Spleen (tissue), 7 donors: ENCODE results near the gene GMDS.

Experiments
- POLR2A ChIP-seq, 3 donors: fragments of 450-650 bp; IDR thresholded peaks; one replicate each; pipeline ENCODE4 v1.5.1; 2017; ENCODE audit warnings: antibody characterized with exemption in 3 of 3, mild to moderate bottlenecking in 1 of 3
- POLR2AphosphoS5 ChIP-seq, 3 donors: sonication (generic); formaldehyde crosslinking; IDR thresholded peaks; one replicate each; pipeline ENCODE4 v1.5.1; 2017; ENCODE audit warnings: antibody characterized with exemption in 3 of 3
- TF ChIP-seq, protein P1 (sequence below), 11 experiments: fragments of 200-600 bp in 7 of 11; fragments of 450-650 bp in 4 of 11; sonication (generic) in 4 of 11; IDR thresholded peaks in 8 of 11; conservative IDR thresholded peaks in 3 of 11; 1 replicate in 7 of 11; 2 replicates in 4 of 11; pipeline versions ENCODE4 v1.4.0 to v1.8.0; 2016 to 2021; ENCODE audit warnings: antibody characterized with exemption in 11 of 11, inconsistent platforms in 4 of 11, mild to moderate bottlenecking in 1 of 11
- donor health status: DM: no; HTN: no; CAD: no; lungs with moderate emphysema.
- donor health status: DM: no; HTN: no; CAD: no.
- donor health status: DM: no; HTN: no; CAD: no.

DNA sequence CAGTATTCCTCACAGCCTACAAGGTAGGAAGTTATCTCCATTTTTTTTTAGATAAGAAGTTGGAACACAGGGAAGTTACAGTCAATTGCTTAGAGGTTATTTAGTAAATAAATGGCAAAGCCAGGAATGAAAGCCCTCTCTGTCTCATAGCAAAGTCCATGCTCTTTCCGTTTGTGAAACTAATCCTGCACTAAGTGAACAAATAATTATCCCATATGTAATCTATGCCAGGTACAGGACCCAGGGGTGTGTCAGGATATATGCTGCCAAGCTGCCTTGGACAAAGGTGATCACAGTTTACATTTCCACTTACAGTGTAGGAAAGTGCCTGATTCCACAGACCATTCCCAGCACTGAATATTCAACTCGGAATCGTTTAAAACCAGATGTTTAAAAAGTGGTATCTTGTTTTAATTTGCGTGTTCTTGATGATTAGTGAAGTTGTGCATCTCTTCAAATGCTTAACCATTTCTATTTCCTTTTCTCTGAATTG lies 13.6 kb upstream of the GMDS start:
- TF ChIP-seq POLR2A (IDR thresholded peaks at IDR 0.05) (no peak), POLR2AphosphoS5 (IDR thresholded peaks at IDR 0.05) (no peak)
- TF ChIP-seq, protein P1, sequence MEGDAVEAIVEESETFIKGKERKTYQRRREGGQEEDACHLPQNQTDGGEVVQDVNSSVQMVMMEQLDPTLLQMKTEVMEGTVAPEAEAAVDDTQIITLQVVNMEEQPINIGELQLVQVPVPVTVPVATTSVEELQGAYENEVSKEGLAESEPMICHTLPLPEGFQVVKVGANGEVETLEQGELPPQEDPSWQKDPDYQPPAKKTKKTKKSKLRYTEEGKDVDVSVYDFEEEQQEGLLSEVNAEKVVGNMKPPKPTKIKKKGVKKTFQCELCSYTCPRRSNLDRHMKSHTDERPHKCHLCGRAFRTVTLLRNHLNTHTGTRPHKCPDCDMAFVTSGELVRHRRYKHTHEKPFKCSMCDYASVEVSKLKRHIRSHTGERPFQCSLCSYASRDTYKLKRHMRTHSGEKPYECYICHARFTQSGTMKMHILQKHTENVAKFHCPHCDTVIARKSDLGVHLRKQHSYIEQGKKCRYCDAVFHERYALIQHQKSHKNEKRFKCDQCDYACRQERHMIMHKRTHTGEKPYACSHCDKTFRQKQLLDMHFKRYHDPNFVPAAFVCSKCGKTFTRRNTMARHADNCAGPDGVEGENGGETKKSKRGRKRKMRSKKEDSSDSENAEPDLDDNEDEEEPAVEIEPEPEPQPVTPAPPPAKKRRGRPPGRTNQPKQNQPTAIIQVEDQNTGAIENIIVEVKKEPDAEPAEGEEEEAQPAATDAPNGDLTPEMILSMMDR (IDR thresholded peaks at IDR 0.05 in 8 of 11, conservative IDR thresholded peaks at IDR 0.05 in 3 of 11), result no peak
